HCT116 (cell line): ENCODE data around the gene TFCP2L1.

ENCODE experiments used
- EZH2phosphoT487 ChIP-seq: fragments of 200-600 bp; IDR thresholded peaks from 2 replicates; pipeline ENCODE4 v1.6.1; 2018; ENCODE audit warnings: antibody characterized with exemption, borderline replicate concordance
- POLR2AphosphoS5 ChIP-seq: IDR thresholded peaks from 2 replicates; pipeline ENCODE4 v1.6.1; 2011; ENCODE audit warnings: mild to moderate bottlenecking, low read depth, low read length, moderate library complexity
- SRF ChIP-seq: IDR thresholded peaks from 2 replicates; pipeline ENCODE4 v1.6.1; 2012; ENCODE audit warnings: low read depth
- ZNF274 ChIP-seq: fragments of 200-500 bp; sonication (Bioruptor generic); IDR thresholded peaks from 2 replicates; pipeline ENCODE4 v1.6.1; 2014; ENCODE audit warnings: mild to moderate bottlenecking, low read depth, low read length, inconsistent platforms
- TF ChIP-seq, protein P1 (sequence below), 3 experiments: fragments of 200-600 bp in 1 of 3; sonication (generic) in 1 of 3; IDR thresholded peaks in 2 of 3; conservative IDR thresholded peaks in 1 of 3; 2 replicates each; pipeline ENCODE4 v1.5.1; 2012 to 2017; ENCODE audit warnings: low read depth in 2 of 3, low read length in 2 of 3, antibody characterized with exemption in 1 of 3, borderline replicate concordance in 1 of 3, control low read depth in 1 of 3, mild to moderate bottlenecking in 1 of 3, mixed read lengths in 1 of 3, mixed run types in 1 of 3, moderate library complexity in 1 of 3; ENCODE audit not compliant: insufficient read depth in 1 of 3

DNA sequence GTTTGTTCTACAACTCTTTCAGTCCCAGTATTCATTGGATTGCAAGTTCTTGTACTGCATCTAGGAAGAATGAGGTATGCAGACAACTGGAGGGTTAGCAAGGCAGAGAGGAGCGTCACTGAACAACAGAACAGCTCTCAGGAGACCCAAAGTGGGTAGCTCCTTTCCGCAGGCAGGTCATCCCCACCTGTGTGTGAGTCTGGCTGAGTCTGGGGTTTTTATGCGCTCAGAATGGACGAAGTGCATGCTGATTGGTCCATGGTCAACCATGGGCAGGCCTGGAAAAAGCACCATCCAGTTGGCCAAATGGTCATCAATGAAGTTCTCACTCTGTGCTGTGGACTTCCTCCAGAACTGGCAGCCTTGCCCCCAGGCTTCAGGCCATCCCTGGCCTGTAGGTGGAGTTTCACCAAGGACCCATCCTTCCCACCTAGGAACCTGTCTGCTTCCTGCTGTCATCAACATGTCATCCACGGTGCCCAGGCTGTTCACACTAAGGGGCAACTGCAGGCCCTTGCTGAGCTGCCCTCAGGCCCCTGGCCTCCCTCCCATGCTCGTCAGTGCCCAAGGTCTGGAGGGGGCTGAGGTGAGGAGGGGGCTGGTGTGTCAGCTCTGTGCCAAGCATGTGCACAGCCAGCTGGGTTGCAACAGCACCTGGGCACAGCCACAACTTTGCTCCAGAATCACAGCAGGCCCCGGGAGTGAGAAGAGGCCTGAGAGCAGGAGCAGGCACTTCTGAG is 11.1 kb upstream of the TFCP2L1 start:
- TF ChIP-seq EZH2phosphoT487 (no peak), ZNF274 (no peak), POLR2AphosphoS5 (no peak), SRF (no peak)
- TF ChIP-seq, protein P1, sequence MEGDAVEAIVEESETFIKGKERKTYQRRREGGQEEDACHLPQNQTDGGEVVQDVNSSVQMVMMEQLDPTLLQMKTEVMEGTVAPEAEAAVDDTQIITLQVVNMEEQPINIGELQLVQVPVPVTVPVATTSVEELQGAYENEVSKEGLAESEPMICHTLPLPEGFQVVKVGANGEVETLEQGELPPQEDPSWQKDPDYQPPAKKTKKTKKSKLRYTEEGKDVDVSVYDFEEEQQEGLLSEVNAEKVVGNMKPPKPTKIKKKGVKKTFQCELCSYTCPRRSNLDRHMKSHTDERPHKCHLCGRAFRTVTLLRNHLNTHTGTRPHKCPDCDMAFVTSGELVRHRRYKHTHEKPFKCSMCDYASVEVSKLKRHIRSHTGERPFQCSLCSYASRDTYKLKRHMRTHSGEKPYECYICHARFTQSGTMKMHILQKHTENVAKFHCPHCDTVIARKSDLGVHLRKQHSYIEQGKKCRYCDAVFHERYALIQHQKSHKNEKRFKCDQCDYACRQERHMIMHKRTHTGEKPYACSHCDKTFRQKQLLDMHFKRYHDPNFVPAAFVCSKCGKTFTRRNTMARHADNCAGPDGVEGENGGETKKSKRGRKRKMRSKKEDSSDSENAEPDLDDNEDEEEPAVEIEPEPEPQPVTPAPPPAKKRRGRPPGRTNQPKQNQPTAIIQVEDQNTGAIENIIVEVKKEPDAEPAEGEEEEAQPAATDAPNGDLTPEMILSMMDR (IDR thresholded peaks at IDR 0.05 in 2 of 3, conservative IDR thresholded peaks at IDR 0.05 in 1 of 3; ENCODE audit: borderline replicate concordance in 1 of 3, insufficient read depth in 1 of 3, low read depth in 2 of 3, low read length in 2 of 3) = no peak
